Naive B cell (primary cell): Measurements from ENCODE around the gene CBY2. TPM values are rescaled to one million over a fixed set of nuclear protein-coding genes. Genes with fewer than 3 reads are reported as not detected.

Source experiments
- polyA plus RNA-seq, 6 donors: library from polyadenylated mRNA; unstranded; fragments of 300-500 nt; fragmentation: Illumina TruSeq; gene quantifications; one replicate each; pipeline ENCODE4 v1.2.3, GENCODE V29; 2021; ENCODE audit warnings: low read depth in 6 of 6

CBY2 gene
- polyA plus RNA-seq, 6 donors from 2014 or later: not detected

Other genes with a start within 250 kb of the CBY2 start
- gene COG3, start 237.4 kb upstream of the CBY2 start, polyA plus RNA-seq: 10 to 100 TPM; 12.4 to 63.1 (median 29.9) TPM
- not detected for gene ERICH6B, start 86.6 kb upstream of the CBY2 start, polyA plus RNA-seq
- gene SIAH3, start 149.4 kb downstream of the CBY2 start, polyA plus RNA-seq: not detected